ENCODE measurements around the gene MTARC2. TPM values are rescaled to one million over a fixed set of nuclear protein-coding genes. Genes with fewer than 3 reads are reported as not detected.
A peak's percentile ranks its signal among the peaks of the same experiment; 100 is the strongest.

The MTARC2 gene
- total and polyA plus RNA-seq, 2 donors (not counting 1 experiment from before 2014, with no cell fraction given): 12.6 to 14.5 TPM

DNA sequence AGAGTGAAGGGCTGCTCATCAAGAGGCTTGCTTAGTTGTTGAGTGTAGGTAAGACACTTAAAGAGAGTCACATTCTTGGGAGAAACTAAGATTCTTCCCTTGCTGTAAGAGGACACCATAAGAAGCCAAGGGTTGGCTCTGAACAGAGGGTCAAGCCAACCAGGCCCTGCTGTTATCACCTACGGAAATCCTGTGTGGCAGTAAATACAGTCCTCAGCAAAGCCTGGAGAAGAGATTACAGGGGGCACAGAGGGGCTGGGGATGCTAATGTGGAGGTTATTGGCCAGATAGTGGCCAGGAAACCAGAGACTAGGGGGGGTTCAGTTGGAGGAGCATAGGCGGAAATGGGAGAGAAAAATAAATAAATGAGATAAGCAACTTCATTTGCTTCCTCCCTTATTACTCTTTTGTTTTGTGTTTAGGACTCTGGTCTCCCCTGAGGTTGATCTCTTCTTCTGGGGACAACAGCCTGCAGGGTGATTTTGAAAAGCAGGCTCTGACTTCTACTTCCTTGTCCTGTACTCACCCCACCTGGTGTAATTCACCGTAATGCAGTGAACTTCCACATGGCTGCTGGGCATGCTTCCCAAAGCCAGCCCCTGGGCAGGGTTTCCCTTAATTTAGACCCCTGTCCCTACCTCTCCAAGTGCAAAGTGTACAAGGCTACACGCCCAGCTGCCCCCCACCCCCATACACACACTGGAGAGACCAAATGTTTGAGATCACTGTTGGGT lies 79.5 kb downstream of the MTARC2 start:
- no peak for TF ChIP-seq EZH2 (IDR thresholded peaks at IDR 0.05; ENCODE audit: low read length, missing control alignments)
- TF ChIP-seq, protein P1, sequence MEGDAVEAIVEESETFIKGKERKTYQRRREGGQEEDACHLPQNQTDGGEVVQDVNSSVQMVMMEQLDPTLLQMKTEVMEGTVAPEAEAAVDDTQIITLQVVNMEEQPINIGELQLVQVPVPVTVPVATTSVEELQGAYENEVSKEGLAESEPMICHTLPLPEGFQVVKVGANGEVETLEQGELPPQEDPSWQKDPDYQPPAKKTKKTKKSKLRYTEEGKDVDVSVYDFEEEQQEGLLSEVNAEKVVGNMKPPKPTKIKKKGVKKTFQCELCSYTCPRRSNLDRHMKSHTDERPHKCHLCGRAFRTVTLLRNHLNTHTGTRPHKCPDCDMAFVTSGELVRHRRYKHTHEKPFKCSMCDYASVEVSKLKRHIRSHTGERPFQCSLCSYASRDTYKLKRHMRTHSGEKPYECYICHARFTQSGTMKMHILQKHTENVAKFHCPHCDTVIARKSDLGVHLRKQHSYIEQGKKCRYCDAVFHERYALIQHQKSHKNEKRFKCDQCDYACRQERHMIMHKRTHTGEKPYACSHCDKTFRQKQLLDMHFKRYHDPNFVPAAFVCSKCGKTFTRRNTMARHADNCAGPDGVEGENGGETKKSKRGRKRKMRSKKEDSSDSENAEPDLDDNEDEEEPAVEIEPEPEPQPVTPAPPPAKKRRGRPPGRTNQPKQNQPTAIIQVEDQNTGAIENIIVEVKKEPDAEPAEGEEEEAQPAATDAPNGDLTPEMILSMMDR (conservative IDR thresholded peaks at IDR 0.05 in 1 of 2, IDR thresholded peaks at IDR 0.05 in 1 of 2; ENCODE audit: low read depth in 1 of 2, low read length in 2 of 2): no peak
- H3K4me3 ChIP-seq (replicated peaks in 1 of 4; ENCODE audit: control extremely low read depth in 1 of 4, insufficient read depth in 1 of 4, low read depth in 3 of 4, low read length in 4 of 4): no peak overlapping the region
- H3K36me3 ChIP-seq (ENCODE audit: control insufficient read depth, insufficient read depth, low read length): no peaks in the 10 kb centered on the region
- H3K9me3 ChIP-seq (ENCODE audit: control insufficient read depth, insufficient read depth, low read depth, low read length): no peaks in the 10 kb centered on the region
- H3K79me2 ChIP-seq (ENCODE audit: control insufficient read depth, insufficient read depth, low read length): no peaks in the 10 kb centered on the region
- H3K4me2 ChIP-seq (ENCODE audit: extremely low read depth, insufficient read depth, low read length): no peak overlapping the region
- H4K20me1 ChIP-seq (ENCODE audit: control insufficient read depth, extremely low read depth, insufficient read depth, low read length): no peaks in the 10 kb centered on the region
- no peaks in the 10 kb centered on the region for H3K4me1 ChIP-seq (ENCODE audit: control insufficient read depth, extremely low read depth, insufficient read depth, low read length)
- DNase-seq (ENCODE audit: low read depth in 2 of 2): no peak
- H3K27me3 ChIP-seq (ENCODE audit: control insufficient read depth, insufficient read depth, low read length): peaks cover 2% of the 10 kb centered on the region
- no peak overlapping the region for H3K9ac ChIP-seq (ENCODE audit: insufficient read depth, low read length)
- no peak overlapping the region for H3K27ac ChIP-seq (ENCODE audit: insufficient read depth, low read length)
- H2AFZ ChIP-seq (ENCODE audit: low read length): no peak overlapping the region

DNA sequence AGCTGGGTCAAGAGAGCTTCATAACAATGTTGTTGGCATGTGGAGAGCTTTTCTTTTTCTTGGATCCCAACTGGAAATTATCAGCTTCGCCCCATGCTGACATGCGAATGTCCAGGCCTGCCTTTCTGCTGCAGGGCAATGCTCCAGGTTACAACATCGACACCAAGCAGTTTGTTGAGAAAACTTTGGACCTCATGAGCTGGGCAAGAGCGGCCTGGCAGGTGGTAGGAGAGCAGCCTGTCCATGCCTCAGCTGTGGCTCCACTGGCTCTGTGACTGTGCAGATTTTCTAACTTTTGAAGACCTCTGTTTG lies 80.0 kb downstream of the MTARC2 start:
- Histone ChIP-seq H3K4me1 (ENCODE audit: control insufficient read depth, extremely low read depth, insufficient read depth, low read length) (no peaks in the 10 kb centered on the region), H3K27me3 (ENCODE audit: control insufficient read depth, insufficient read depth, low read length) (no peaks in the 10 kb centered on the region), H3K36me3 (ENCODE audit: control insufficient read depth, insufficient read depth, low read length) (no peaks in the 10 kb centered on the region), H3K4me3 (replicated peaks in 1 of 4; ENCODE audit: control extremely low read depth in 1 of 4, insufficient read depth in 1 of 4, low read depth in 3 of 4, low read length in 4 of 4) (no peak overlapping the region), H2AFZ (ENCODE audit: low read length) (no peak overlapping the region), H4K20me1 (ENCODE audit: control insufficient read depth, extremely low read depth, insufficient read depth, low read length) (no peaks in the 10 kb centered on the region), H3K4me2 (ENCODE audit: extremely low read depth, insufficient read depth, low read length) (no peak overlapping the region), H3K27ac (ENCODE audit: insufficient read depth, low read length) (no peak overlapping the region), H3K9ac (ENCODE audit: insufficient read depth, low read length) (no peak overlapping the region), H3K9me3 (ENCODE audit: control insufficient read depth, insufficient read depth, low read depth, low read length) (no peaks in the 10 kb centered on the region), H3K79me2 (ENCODE audit: control insufficient read depth, insufficient read depth, low read length) (no peaks in the 10 kb centered on the region)
- no peak for TF ChIP-seq EZH2 (IDR thresholded peaks at IDR 0.05; ENCODE audit: low read length, missing control alignments)
- TF ChIP-seq, protein P1 (conservative IDR thresholded peaks at IDR 0.05 in 1 of 2, IDR thresholded peaks at IDR 0.05 in 1 of 2; ENCODE audit: low read depth in 1 of 2, low read length in 2 of 2): no peak
- peak in 1 of 2 donors; percentile 39 for DNase-seq (ENCODE audit: low read depth in 2 of 2)

DNA sequence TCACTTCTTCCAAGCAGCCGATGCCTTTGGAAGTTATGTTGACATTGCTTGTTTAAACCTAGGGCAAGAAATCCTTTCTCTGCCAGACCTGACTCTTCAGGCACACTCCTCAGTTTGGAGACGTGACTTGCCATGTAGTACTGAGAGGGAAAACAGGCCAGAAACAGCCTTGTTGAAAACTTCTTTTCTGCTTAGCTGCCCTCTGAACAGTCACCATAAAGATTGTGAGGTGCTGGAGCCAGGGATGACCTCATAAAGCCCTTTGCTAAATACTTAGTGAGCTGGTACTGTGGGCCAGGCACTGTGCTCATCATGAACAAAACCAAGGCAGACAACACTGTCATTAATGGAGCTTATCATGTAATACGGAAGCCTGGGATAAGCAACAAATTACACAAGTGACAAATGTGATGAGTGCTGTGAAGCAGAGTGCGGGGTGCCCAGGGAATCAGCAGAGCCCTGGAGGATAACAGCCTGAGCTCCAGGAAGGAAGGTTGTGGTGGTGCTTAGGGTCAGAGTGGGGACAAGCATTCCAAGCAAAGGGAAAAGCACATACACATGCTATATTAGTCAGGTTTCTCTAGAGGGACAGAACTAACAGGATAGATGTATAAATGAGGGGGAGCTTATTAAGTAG lies 80.9 kb downstream of the MTARC2 start:
- H4K20me1 ChIP-seq (ENCODE audit: control insufficient read depth, extremely low read depth, insufficient read depth, low read length): no peaks in the 10 kb centered on the region
- no peak overlapping the region for H3K4me2 ChIP-seq (ENCODE audit: extremely low read depth, insufficient read depth, low read length)
- no peak overlapping the region for H3K27ac ChIP-seq (ENCODE audit: insufficient read depth, low read length)
- no peaks in the 10 kb centered on the region for H3K9me3 ChIP-seq (ENCODE audit: control insufficient read depth, insufficient read depth, low read depth, low read length)
- no peaks in the 10 kb centered on the region for H3K36me3 ChIP-seq (ENCODE audit: control insufficient read depth, insufficient read depth, low read length)
- no peaks in the 10 kb centered on the region for H3K4me1 ChIP-seq (ENCODE audit: control insufficient read depth, extremely low read depth, insufficient read depth, low read length)
- H3K79me2 ChIP-seq (ENCODE audit: control insufficient read depth, insufficient read depth, low read length): no peaks in the 10 kb centered on the region
- no peak overlapping the region for H3K4me3 ChIP-seq (replicated peaks in 1 of 4; ENCODE audit: control extremely low read depth in 1 of 4, insufficient read depth in 1 of 4, low read depth in 3 of 4, low read length in 4 of 4)
- no peak overlapping the region for H2AFZ ChIP-seq (ENCODE audit: low read length)
- no peak for DNase-seq (ENCODE audit: low read depth in 2 of 2)
- no peak overlapping the region for H3K9ac ChIP-seq (ENCODE audit: insufficient read depth, low read length)
- TF ChIP-seq EZH2 (IDR thresholded peaks at IDR 0.05; ENCODE audit: low read length, missing control alignments): no peak
- TF ChIP-seq, protein P1 (conservative IDR thresholded peaks at IDR 0.05 in 1 of 2, IDR thresholded peaks at IDR 0.05 in 1 of 2; ENCODE audit: low read depth in 1 of 2, low read length in 2 of 2): no peak
- H3K27me3 ChIP-seq (ENCODE audit: control insufficient read depth, insufficient read depth, low read length): no peaks in the 10 kb centered on the region
